PC-3 (cell line): Measurements from ENCODE around the gene NCDN.

Experiments used
- CTCF ChIP-seq: fragments of 300-600 bp; sonication (generic); conservative IDR thresholded peaks from 2 replicates; pipeline ENCODE4 v1.5.1; 2017; ENCODE audit warnings: antibody characterized with exemption, low read depth, mild to moderate bottlenecking, low read length
- EZH2 ChIP-seq: fragments of 300-600 bp; sonication (generic); IDR thresholded peaks from one replicate; pipeline ENCODE4 v1.6.1; 2017; ENCODE audit warnings: antibody characterized with exemption, mild to moderate bottlenecking, low read length; ENCODE audit not compliant: unreplicated experiment
- EZH2phosphoT487 ChIP-seq: fragments of 300-600 bp; sonication (generic); IDR thresholded peaks from 2 replicates; pipeline ENCODE4 v1.6.1; 2018; ENCODE audit warnings: mild to moderate bottlenecking, antibody characterized with exemption, low read length, borderline replicate concordance

DNA sequence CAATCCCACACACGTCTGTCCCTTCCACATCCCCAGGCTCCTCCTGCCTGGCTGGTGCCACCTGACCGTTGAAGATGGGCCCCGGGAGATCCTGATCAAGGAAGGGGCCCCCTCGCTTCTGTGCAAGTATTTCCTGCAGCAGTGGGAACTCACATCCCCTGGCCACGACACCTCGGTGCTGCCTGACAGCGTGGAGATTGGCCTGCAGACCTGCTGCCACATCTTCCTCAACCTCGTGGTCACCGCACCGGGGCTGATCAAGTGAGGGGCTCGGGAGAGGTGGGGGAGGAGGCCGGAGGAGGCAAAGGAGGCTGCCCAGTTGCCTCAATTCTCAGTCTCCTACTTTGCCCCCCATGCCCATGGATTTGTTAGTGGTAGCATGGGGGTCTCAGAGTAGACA lies 5.6 kb downstream of the NCDN start:
- no peak for TF ChIP-seq CTCF
- no peak for TF ChIP-seq EZH2
- TF ChIP-seq EZH2phosphoT487 = no peak
